Measurements from ENCODE around the gene GRB2.

DNA sequence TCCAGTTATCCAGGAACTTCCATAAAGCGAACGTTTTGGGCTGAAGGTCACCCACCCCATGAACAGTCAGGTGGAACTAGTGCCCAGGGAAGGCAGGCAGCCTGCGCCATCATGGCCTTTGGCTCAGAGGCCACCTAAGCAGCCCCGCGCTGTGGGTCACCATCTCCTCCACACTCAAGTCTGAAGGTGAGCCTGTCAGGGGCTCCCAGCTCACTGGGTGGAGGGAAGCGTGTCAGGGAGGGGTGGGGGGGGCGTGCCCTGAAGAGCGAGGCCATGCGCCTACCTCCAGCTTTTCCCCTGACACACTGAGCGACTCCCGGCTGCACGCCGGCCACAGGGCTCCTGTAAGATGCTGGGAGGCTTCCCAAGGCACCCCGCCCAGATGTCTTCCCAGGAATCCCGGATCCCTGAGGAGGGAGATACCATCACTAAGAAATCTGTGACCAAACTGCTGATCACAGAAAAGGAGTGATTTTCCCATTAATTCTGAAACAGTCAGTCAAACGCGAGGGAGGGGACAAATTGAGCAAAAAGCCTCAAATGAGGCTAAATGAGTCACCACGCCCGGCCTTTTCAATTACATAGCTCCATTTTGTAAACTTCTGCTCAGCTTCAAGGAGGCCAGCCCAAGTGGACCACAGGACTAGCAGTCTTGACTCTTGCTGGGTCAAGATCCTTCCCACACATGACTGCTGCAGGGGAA lies 89.8 kb downstream of the GRB2 start:
- no peak; the same call in 1 of the 2 replicates for TF ChIP-seq POLR2AphosphoS5 (IDR thresholded peaks at IDR 0.05; ENCODE audit: low read depth, low read length)
- TF ChIP-seq, protein P1, sequence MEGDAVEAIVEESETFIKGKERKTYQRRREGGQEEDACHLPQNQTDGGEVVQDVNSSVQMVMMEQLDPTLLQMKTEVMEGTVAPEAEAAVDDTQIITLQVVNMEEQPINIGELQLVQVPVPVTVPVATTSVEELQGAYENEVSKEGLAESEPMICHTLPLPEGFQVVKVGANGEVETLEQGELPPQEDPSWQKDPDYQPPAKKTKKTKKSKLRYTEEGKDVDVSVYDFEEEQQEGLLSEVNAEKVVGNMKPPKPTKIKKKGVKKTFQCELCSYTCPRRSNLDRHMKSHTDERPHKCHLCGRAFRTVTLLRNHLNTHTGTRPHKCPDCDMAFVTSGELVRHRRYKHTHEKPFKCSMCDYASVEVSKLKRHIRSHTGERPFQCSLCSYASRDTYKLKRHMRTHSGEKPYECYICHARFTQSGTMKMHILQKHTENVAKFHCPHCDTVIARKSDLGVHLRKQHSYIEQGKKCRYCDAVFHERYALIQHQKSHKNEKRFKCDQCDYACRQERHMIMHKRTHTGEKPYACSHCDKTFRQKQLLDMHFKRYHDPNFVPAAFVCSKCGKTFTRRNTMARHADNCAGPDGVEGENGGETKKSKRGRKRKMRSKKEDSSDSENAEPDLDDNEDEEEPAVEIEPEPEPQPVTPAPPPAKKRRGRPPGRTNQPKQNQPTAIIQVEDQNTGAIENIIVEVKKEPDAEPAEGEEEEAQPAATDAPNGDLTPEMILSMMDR (IDR thresholded peaks at IDR 0.05; ENCODE audit: control extremely low read depth in 1 of 3, insufficient read depth in 1 of 3, low read depth in 1 of 3, low read length in 3 of 3): no peak
- no peak for TF ChIP-seq JUN (IDR thresholded peaks at IDR 0.05; ENCODE audit: low read depth, low read length)
- no peak for TF ChIP-seq SUZ12 (IDR thresholded peaks at IDR 0.05; ENCODE audit: low read length)
- TF ChIP-seq RNF2 (IDR thresholded peaks at IDR 0.05; ENCODE audit: borderline replicate concordance, low read depth, low read length, missing control alignments, poor library complexity, severe bottlenecking): no peak
- no peak for TF ChIP-seq RFX5 (IDR thresholded peaks at IDR 0.05; ENCODE audit: borderline replicate concordance, low read depth, low read length)
- no peak for TF ChIP-seq CEBPB (IDR thresholded peaks at IDR 0.05; ENCODE audit: low read depth, low read length)
- TF ChIP-seq POLR2A (IDR thresholded peaks at IDR 0.05; ENCODE audit: control extremely low read depth in 1 of 2, low read depth in 2 of 2, low read length in 2 of 2): no peak
- TF ChIP-seq JUND (IDR thresholded peaks at IDR 0.05; ENCODE audit: low read length): no peak
- TF ChIP-seq PHF8 (conservative IDR thresholded peaks at IDR 0.05; ENCODE audit: low read depth, low read length): no peak
- no peak for TF ChIP-seq RXRA (IDR thresholded peaks at IDR 0.05; ENCODE audit: insufficient read depth, low read depth, low read length)
- TF ChIP-seq RAD21 (IDR thresholded peaks at IDR 0.05 in 1 of 2, conservative IDR thresholded peaks at IDR 0.05 in 1 of 2; ENCODE audit: low read depth in 2 of 2, low read length in 2 of 2): no peak
- no peak for TF ChIP-seq GABPA (IDR thresholded peaks at IDR 0.05; ENCODE audit: borderline replicate concordance, insufficient read depth, low read length)

Measured in H1 (cell line).